B cell (primary cell): ENCODE data around the gene TMEM132E. TPM values are rescaled to one million over a fixed set of nuclear protein-coding genes. Genes with fewer than 3 reads are reported as not detected.

Source experiments
- ATAC-seq: fragments of 200-7000 bp; cut with Tn5 transposase; one replicate; pipeline ENCODE4 v1.10.0; 2021; ENCODE audit warnings: low read depth, mild to moderate bottlenecking, moderate number of reproducible peaks, moderate library complexity
- CTCF ChIA-PET: fragments of 350-600 bp; sonication (Branson Sonifier 250); formaldehyde crosslinking; loops from one replicate; lab custom pipeline; 2021; ENCODE audit warnings: antibody characterized with exemption, inconsistent platforms; lab: Charles Lee
- POLR2A ChIA-PET: fragments of 350-600 bp; sonication (Branson Sonifier 250); formaldehyde crosslinking; loops from one replicate; lab custom pipeline; 2021; ENCODE audit warnings: antibody characterized with exemption; lab: Charles Lee
- DNase-seq: peaks from one replicate; pipeline ENCODE4 v3.0.0; 2013
- H2AFZ ChIP-seq: 2 replicates; pipeline ENCODE4 v1.6.1; 2012; ENCODE audit warnings: mild to moderate bottlenecking, low read depth, low read length; ENCODE audit not compliant: insufficient read depth, poor library complexity, severe bottlenecking
- H3K27ac ChIP-seq, 2 donors: 1 replicate in 1 of 2; 2 replicates in 1 of 2; pipeline ENCODE4 v1.5.1; 2012 to 2013; ENCODE audit warnings: low read length in 2 of 2, mild to moderate bottlenecking in 2 of 2, moderate library complexity in 1 of 2
- H3K27me3 ChIP-seq, 4 experiments: fragments of 200-600 bp in 1 of 4; sonication (generic) in 1 of 4; replicated peaks in 1 of 4; 1 replicate in 2 of 4; 2 replicates in 2 of 4; pipeline versions ENCODE4 v1.6.1 to v1.7.0; 2013 to 2016; ENCODE audit warnings: low read length in 3 of 4, mild to moderate bottlenecking in 2 of 4, mixed read lengths in 1 of 4, moderate library complexity in 1 of 4; ENCODE audit not compliant: insufficient read depth in 4 of 4, control insufficient read depth in 3 of 4; ENCODE audit errors: control extremely low read depth in 1 of 4
- H3K36me3 ChIP-seq, 2 experiments: replicated peaks in 1 of 2; 1 replicate in 1 of 2; 2 replicates in 1 of 2; pipeline versions ENCODE4 v1.6.1 to v1.7.1; 2013; ENCODE audit warnings: low read length in 1 of 2; ENCODE audit not compliant: insufficient read depth in 2 of 2, control insufficient read depth in 1 of 2; ENCODE audit errors: control extremely low read depth in 1 of 2, extremely low read depth in 1 of 2
- H3K4me1 ChIP-seq, 2 donors: fragments of 200-600 bp in 1 of 2; sonication (generic) in 1 of 2; 1 replicate in 1 of 2; 2 replicates in 1 of 2; pipeline versions ENCODE4 v1.5.1 to v1.6.1; 2013 to 2017; ENCODE audit warnings: low read length in 2 of 2; ENCODE audit not compliant: control insufficient read depth in 2 of 2, insufficient read depth in 2 of 2
- H3K4me2 ChIP-seq: replicated peaks from 2 replicates; pipeline ENCODE3; 2012; ENCODE audit warnings: mild to moderate bottlenecking, low read depth, low read length; ENCODE audit not compliant: poor library complexity, severe bottlenecking
- H3K4me3 ChIP-seq, 5 experiments: fragments of 200-600 bp in 1 of 5; sonication (generic) in 1 of 5; 1 replicate in 3 of 5; 2 replicates in 2 of 5; pipeline versions ENCODE4 v1.5.1 to v1.7.0; 2011 to 2016; ENCODE audit warnings: low read length in 4 of 5, mild to moderate bottlenecking in 4 of 5, low read depth in 2 of 5, control low read depth in 1 of 5, moderate library complexity in 1 of 5; ENCODE audit not compliant: insufficient read depth in 1 of 5; ENCODE audit errors: control extremely low read depth in 1 of 5, extremely low read depth in 1 of 5
- H3K79me2 ChIP-seq: fragments of 200-600 bp; sonication (generic); one replicate; pipeline ENCODE4 v1.6.0; 2016; ENCODE audit warnings: low read length; ENCODE audit not compliant: control insufficient read depth, insufficient read depth
- H3K9ac ChIP-seq: fragments of 200-600 bp; sonication (generic); 2 replicates; pipeline ENCODE4 v1.6.1; 2017; ENCODE audit warnings: mild to moderate bottlenecking, low read length, moderate library complexity
- H3K9me3 ChIP-seq, 3 donors: one replicate each; pipeline versions ENCODE4 v1.6.1 to v1.7.1; 2013; ENCODE audit warnings: low read length in 2 of 3; ENCODE audit not compliant: control insufficient read depth in 2 of 3, insufficient read depth in 1 of 3; ENCODE audit errors: control extremely low read depth in 1 of 3
- H4K20me1 ChIP-seq: 2 replicates; pipeline ENCODE4 v1.6.0; 2012; ENCODE audit warnings: mild to moderate bottlenecking, low read length; ENCODE audit not compliant: insufficient read depth, control insufficient read depth, poor library complexity, severe bottlenecking
- H3K27ac Mint-ChIP-seq: one replicate; pipeline ENCODE4 v1.8.0; 2021; ENCODE audit warnings: mixed read lengths
- H3K27me3 Mint-ChIP-seq: one replicate; pipeline ENCODE4 v1.8.0; 2021; ENCODE audit warnings: mixed read lengths
- H3K4me1 Mint-ChIP-seq: one replicate; pipeline ENCODE4 v1.8.0; 2021; ENCODE audit warnings: mixed read lengths
- H3K4me3 Mint-ChIP-seq: one replicate; pipeline ENCODE4 v1.8.0; 2021; ENCODE audit warnings: mixed read lengths
- H3K9me3 Mint-ChIP-seq: one replicate; pipeline ENCODE4 v1.8.0; 2022; ENCODE audit warnings: mixed read lengths; ENCODE audit not compliant: insufficient read depth
- CTCF ChIP-seq: fragments of 200-600 bp; IDR thresholded peaks from one replicate; pipeline ENCODE4 v1.8.0; 2022; ENCODE audit warnings: antibody characterized with exemption, mild to moderate bottlenecking
- EZH2 ChIP-seq: IDR thresholded peaks from 2 replicates; pipeline ENCODE4 v1.6.1; 2012; ENCODE audit warnings: borderline replicate concordance, low read depth, mild to moderate bottlenecking, moderate library complexity, low read length; ENCODE audit not compliant: insufficient read depth, poor library complexity, severe bottlenecking
- WGBS: methylation state at CpG from one replicate; pipeline ENCODE4 v1.1.5; 2013; ENCODE audit warnings: missing lambda C conversion rate; ENCODE audit not compliant: insufficient coverage; 5-methylcytosine and 5-hydroxymethylcytosine counted together
- intact Hi-C: fragments of 100-400 bp; cut with micrococcal nuclease; formaldehyde crosslinking; loops from one replicate; pipeline ENCODE4 v1.10.0; 2022
- polyA plus RNA-seq: library from polyadenylated mRNA; depleted of rRNA; stranded (reverse); fragments of >200 nt; gene quantifications from 2 replicates; pipeline ENCODE4 v1.2.3, GENCODE V29; 2012
- total RNA-seq, 2 donors: library from RNA; stranded (reverse); fragments of 120-200 nt in 1 of 2; gene quantifications; 1 replicate in 1 of 2; 2 replicates in 1 of 2; pipeline versions ENCODE4 v1.2.3 to v1.2.4, GENCODE V29; 2013 to 2022

Gene TMEM132E
- total and polyA plus RNA-seq, 2 donors (not counting 1 experiment from before 2014, with no cell fraction given): not detected

- no peaks in the 10 kb centered on the region for H3K36me3 ChIP-seq
- no peak overlapping the region for H3K27ac ChIP-seq
- H3K4me3 ChIP-seq: no peak overlapping the region
- no peak overlapping the region for H3K27ac Mint-ChIP-seq
- no peak overlapping the region for H3K9ac ChIP-seq
- H2AFZ ChIP-seq: no peak overlapping the region
- DNase-seq (no peak), ATAC-seq (no peak)
- CTCF ChIA-PET: no interaction called here
- H3K27me3 Mint-ChIP-seq: peaks cover 32% of the 10 kb centered on the region
- H3K27me3 ChIP-seq: no peaks in the 10 kb centered on the region
- H3K4me1 ChIP-seq: no peaks in the 10 kb centered on the region
- POLR2A ChIA-PET: no interaction called here
- no peaks in the 10 kb centered on the region for H3K9me3 ChIP-seq
- no peaks in the 10 kb centered on the region for H3K4me1 Mint-ChIP-seq
- H3K9me3 Mint-ChIP-seq: no peaks in the 10 kb centered on the region
- intact Hi-C loops: no loop called here
- TF ChIP-seq CTCF (no peak), EZH2 (no peak)
- no peak overlapping the region for H3K4me2 ChIP-seq
- H4K20me1 ChIP-seq: no peaks in the 10 kb centered on the region
- no peaks in the 10 kb centered on the region for H3K79me2 ChIP-seq
- WGBS: 43% methylated on average over 2 of the region's 2 CpGs
- H3K4me3 Mint-ChIP-seq: no peak overlapping the region
Measured at GRCh38 chr17:34675605-34676004, 96.2 kb downstream of the TMEM132E start.

GRCh38 chr17:34680151-34680550 lies 100.8 kb downstream of the TMEM132E start:
- Histone ChIP-seq H3K9me3 (peaks cover 0 to 4% (median 0%) of the 10 kb centered on the region in 3 donors), H3K9ac (no peak overlapping the region), H3K27ac (no peak overlapping the region), H3K4me2 (no peak overlapping the region), H2AFZ (no peak overlapping the region), H4K20me1 (no peaks in the 10 kb centered on the region), H3K79me2 (no peaks in the 10 kb centered on the region), H3K27me3 (peaks cover 0 to 2% (median 0%) of the 10 kb centered on the region in 4 experiments), H3K36me3 (no peaks in the 10 kb centered on the region), H3K4me1 (no peaks in the 10 kb centered on the region), H3K4me3 (no peak overlapping the region)
- intact Hi-C loops: no loop called here
- Mint-ChIP-seq H3K27me3 (peaks cover 33% of the 10 kb centered on the region), H3K9me3 (no peaks in the 10 kb centered on the region), H3K4me3 (no peak overlapping the region), H3K4me1 (no peaks in the 10 kb centered on the region), H3K27ac (no peak overlapping the region)
- no peak for DNase-seq
- POLR2A ChIA-PET: no interaction called here
- no peak for ATAC-seq
- WGBS: 75% methylated on average over 1 of the region's 1 CpG
- TF ChIP-seq EZH2 (no peak), CTCF (no peak)
- CTCF ChIA-PET: interaction anchor here (1.1 kb wide), 1 partner anchor 9 kb away, joined by 3 read pairs; no protein-coding TSS in a partner anchor
